MM.1S (cell line): ENCODE measurements around the gene NUP160.
"Not testable (repeated sequence)": the region's sequence is repeated elsewhere in the genome, so short reads cannot be mapped to it uniquely, and the experiment has no call there.

Experiments
- EZH2 ChIP-seq: fragments of 300-600 bp; sonication (generic); optimal IDR thresholded peaks from 2 replicates; pipeline ENCODE3; 2017; ENCODE audit warnings: low read depth, mild to moderate bottlenecking, antibody characterized with exemption, low read length, mixed read lengths
- TF ChIP-seq, protein P1 (sequence below): fragments of 300-600 bp; sonication (generic); IDR thresholded peaks from 2 replicates; pipeline ENCODE4 v1.5.1; 2016; ENCODE audit warnings: antibody characterized with exemption, low read length, mixed read lengths

DNA sequence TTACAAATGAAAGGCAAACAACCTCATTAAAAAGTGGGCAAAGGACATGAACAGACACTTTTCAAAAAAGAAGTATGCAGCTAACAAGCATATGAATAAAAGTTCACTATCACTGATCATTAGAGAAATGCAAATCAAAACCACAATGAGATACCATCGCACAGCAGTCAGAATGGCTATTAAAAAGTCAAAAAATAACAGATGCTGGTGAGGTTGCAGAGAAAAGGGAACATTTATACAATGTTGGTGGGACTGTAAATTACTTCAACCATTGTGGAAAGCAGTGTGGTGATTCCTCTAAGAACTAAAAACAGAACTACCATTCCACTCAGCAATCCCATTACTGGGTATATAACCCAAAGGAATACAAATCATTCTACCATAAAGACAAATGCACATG, 18.1 kb downstream of the NUP160 start:
- TF ChIP-seq, protein P1, sequence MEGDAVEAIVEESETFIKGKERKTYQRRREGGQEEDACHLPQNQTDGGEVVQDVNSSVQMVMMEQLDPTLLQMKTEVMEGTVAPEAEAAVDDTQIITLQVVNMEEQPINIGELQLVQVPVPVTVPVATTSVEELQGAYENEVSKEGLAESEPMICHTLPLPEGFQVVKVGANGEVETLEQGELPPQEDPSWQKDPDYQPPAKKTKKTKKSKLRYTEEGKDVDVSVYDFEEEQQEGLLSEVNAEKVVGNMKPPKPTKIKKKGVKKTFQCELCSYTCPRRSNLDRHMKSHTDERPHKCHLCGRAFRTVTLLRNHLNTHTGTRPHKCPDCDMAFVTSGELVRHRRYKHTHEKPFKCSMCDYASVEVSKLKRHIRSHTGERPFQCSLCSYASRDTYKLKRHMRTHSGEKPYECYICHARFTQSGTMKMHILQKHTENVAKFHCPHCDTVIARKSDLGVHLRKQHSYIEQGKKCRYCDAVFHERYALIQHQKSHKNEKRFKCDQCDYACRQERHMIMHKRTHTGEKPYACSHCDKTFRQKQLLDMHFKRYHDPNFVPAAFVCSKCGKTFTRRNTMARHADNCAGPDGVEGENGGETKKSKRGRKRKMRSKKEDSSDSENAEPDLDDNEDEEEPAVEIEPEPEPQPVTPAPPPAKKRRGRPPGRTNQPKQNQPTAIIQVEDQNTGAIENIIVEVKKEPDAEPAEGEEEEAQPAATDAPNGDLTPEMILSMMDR: not testable (repeated sequence)
- not testable (repeated sequence) for TF ChIP-seq EZH2
